ENCODE data around the gene ALCAM.

The ALCAM gene

GRCh38 chr3:105545051-105545450, 178.3 kb downstream of the ALCAM start:
- no peak for TF ChIP-seq CTCF (conservative IDR thresholded peaks at IDR 0.05; ENCODE audit: low read length)
- DNase-seq (ENCODE audit: low read depth): no peak
- no peak overlapping the region for H3K4me3 ChIP-seq (ENCODE audit: low read length)

- H3K4me3 ChIP-seq (ENCODE audit: low read length): no peak overlapping the region
- peak; percentile 49 for DNase-seq (ENCODE audit: low read depth)
- TF ChIP-seq CTCF (conservative IDR thresholded peaks at IDR 0.05; ENCODE audit: low read length): no peak
Observed at GRCh38 chr3:105553851-105554250, 187.1 kb downstream of the ALCAM start.

- no peak overlapping the region for H3K4me3 ChIP-seq (ENCODE audit: low read length)
- no peak for TF ChIP-seq CTCF (conservative IDR thresholded peaks at IDR 0.05; ENCODE audit: low read length)
- peak; percentile 67 for DNase-seq (ENCODE audit: low read depth)
Observed at GRCh38 chr3:105555206-105555605, 188.5 kb downstream of the ALCAM start.

GRCh38 chr3:105559856-105560255, 193.1 kb downstream of the ALCAM start:
- no peak for TF ChIP-seq CTCF (conservative IDR thresholded peaks at IDR 0.05; ENCODE audit: low read length)
- DNase-seq (ENCODE audit: low read depth): no peak
- no peak overlapping the region for H3K4me3 ChIP-seq (ENCODE audit: low read length)

GRCh38 chr3:105561876-105562275, 195.2 kb downstream of the ALCAM start:
- H3K4me3 ChIP-seq (ENCODE audit: low read length): no peak overlapping the region
- no peak for TF ChIP-seq CTCF (conservative IDR thresholded peaks at IDR 0.05; ENCODE audit: low read length)
- no peak for DNase-seq (ENCODE audit: low read depth)

- DNase-seq (ENCODE audit: low read depth): no peak
- H3K4me3 ChIP-seq (ENCODE audit: low read length): no peak overlapping the region
- TF ChIP-seq CTCF (conservative IDR thresholded peaks at IDR 0.05; ENCODE audit: low read length): no peak
Observed at GRCh38 chr3:105564546-105565288, 198.0 kb downstream of the ALCAM start.

- DNase-seq (ENCODE audit: low read depth): no peak
- TF ChIP-seq CTCF (conservative IDR thresholded peaks at IDR 0.05; ENCODE audit: low read length): no peak
- H3K4me3 ChIP-seq (ENCODE audit: low read length): no peak overlapping the region
Observed at GRCh38 chr3:105571005-105571404, 204.3 kb downstream of the ALCAM start.
